Sigmoid colon (tissue), 7 donors: ENCODE measurements around the gene ENPP5. TPM values are rescaled to one million over a fixed set of nuclear protein-coding genes. Genes with fewer than 3 reads are reported as not detected.

ENCODE experiments used
- DNase-seq: peaks from one replicate; pipeline ENCODE4 v3.0.0-alpha.2; 2019
- H3K27ac ChIP-seq, 4 donors: fragments of 200-600 bp; sonication (generic); one replicate each; pipeline ENCODE4 v1.5.1; 2016 to 2019; ENCODE audit warnings: mild to moderate bottlenecking in 1 of 4
- H3K27me3 ChIP-seq, 3 donors: fragments of 200-600 bp; sonication (generic); one replicate each; pipeline ENCODE4 v1.5.1; 2019; ENCODE audit warnings: mild to moderate bottlenecking in 1 of 3
- H3K36me3 ChIP-seq, 4 donors: fragments of 200-600 bp; sonication (generic); one replicate each; pipeline ENCODE4 v1.5.1; 2016 to 2019
- H3K4me1 ChIP-seq, 4 donors: fragments of 200-600 bp; sonication (generic); one replicate each; pipeline ENCODE4 v1.5.1; 2017 to 2019
- H3K4me3 ChIP-seq, 4 donors: fragments of 200-600 bp; sonication (generic); one replicate each; pipeline ENCODE4 v1.5.1; 2017 to 2019; ENCODE audit warnings: mild to moderate bottlenecking in 2 of 4, moderate library complexity in 1 of 4
- H3K9me3 ChIP-seq, 4 donors: fragments of 200-600 bp in 3 of 4; sonication (generic) in 3 of 4; one replicate each; pipeline versions ENCODE4 v1.5.1 to v1.6.1; 2013 to 2019
- CTCF ChIP-seq, 4 experiments: fragments of 450-650 bp in 3 of 4; fragments of 200-600 bp in 1 of 4; IDR thresholded peaks; one replicate each; pipeline ENCODE4 v1.5.1; 2016 to 2019; ENCODE audit warnings: antibody characterized with exemption in 4 of 4, mild to moderate bottlenecking in 3 of 4, moderate library complexity in 2 of 4
- EP300 ChIP-seq, 4 donors: sonication (generic); formaldehyde crosslinking; IDR thresholded peaks; one replicate each; pipeline ENCODE4 v1.6.1; 2017; ENCODE audit warnings: antibody characterized with exemption in 4 of 4
- POLR2A ChIP-seq, 2 donors: fragments of 450-650 bp; IDR thresholded peaks; one replicate each; pipeline ENCODE4 v1.6.1; 2016; ENCODE audit warnings: antibody characterized with exemption in 2 of 2, mild to moderate bottlenecking in 2 of 2, moderate library complexity in 2 of 2
- POLR2AphosphoS5 ChIP-seq, 4 donors: sonication (generic); formaldehyde crosslinking; IDR thresholded peaks; one replicate each; pipeline ENCODE4 v1.6.1; 2017; ENCODE audit warnings: antibody characterized with exemption in 4 of 4
- WGBS, 2 donors: extraction: QIAGEN DNeasy Blood & Tissue Kit; methylation state at CpG; one replicate each; pipeline ENCODE4 v1.1.7; 2013; 5-methylcytosine and 5-hydroxymethylcytosine counted together
- intact Hi-C: fragments of 100-400 bp; cut with DNase I; formaldehyde crosslinking; loops from one replicate; pipeline ENCODE4 v1.15.1; 2023
- polyA plus RNA-seq, 3 donors: library from polyadenylated mRNA; stranded (reverse); fragments of 200-250 nt; gene quantifications; one replicate each; pipeline ENCODE4 v1.2.3, GENCODE V29; 2013
- total RNA-seq, 4 donors: library from RNA; depleted of rRNA; stranded (reverse); fragments of >200 nt; gene quantifications; one replicate each; pipeline ENCODE4 v1.1.0, GENCODE V29; 2016
- donor health status: healthy with polysubstance abuse.
- donor health status: Bipolar disorder and iron deficiency.
- donor health status: healthy.

ENPP5 gene
- total and polyA plus RNA-seq, 7 donors = 0.14 to 1.7 (median 0.60) TPM

GRCh38 chr6:46208303-46208702 lies 37.5 kb upstream of the ENPP5 start:
- Histone ChIP-seq H3K27ac (no peak overlapping the region), H3K36me3 (no peaks in the 10 kb centered on the region), H3K4me3 (no peak overlapping the region), H3K9me3 (no peaks in the 10 kb centered on the region), H3K27me3 (no peaks in the 10 kb centered on the region), H3K4me1 (no peaks in the 10 kb centered on the region)
- intact Hi-C loops = no loop called here
- DNase-seq = no peak
- no peak for TF ChIP-seq CTCF (IDR thresholded peaks at IDR 0.05)
- TF ChIP-seq EP300 (IDR thresholded peaks at IDR 0.05) = no peak
- TF ChIP-seq POLR2A (IDR thresholded peaks at IDR 0.05) = no peak
- no peak for TF ChIP-seq POLR2AphosphoS5 (IDR thresholded peaks at IDR 0.05)

- no peak for TF ChIP-seq EP300 (IDR thresholded peaks at IDR 0.05)
- Histone ChIP-seq H3K9me3 (no peaks in the 10 kb centered on the region), H3K27me3 (no peaks in the 10 kb centered on the region), H3K4me1 (no peaks in the 10 kb centered on the region), H3K36me3 (no peaks in the 10 kb centered on the region), H3K4me3 (no peak overlapping the region), H3K27ac (no peak overlapping the region)
- no peak for DNase-seq
- 92 to 94% methylated on average over 3 of the region's 3 CpGs for WGBS, 2 donors
- intact Hi-C loops = no loop called here
These were observed 36.4 kb upstream of the ENPP5 start for GRCh38 chr6:46207174-46207573.

GRCh38 chr6:46204880-46205650 lies 34.3 kb upstream of the ENPP5 start:
- Histone ChIP-seq H3K9me3 (no peaks in the 10 kb centered on the region), H3K4me3 (no peak overlapping the region), H3K4me1 (no peaks in the 10 kb centered on the region), H3K27ac (no peak overlapping the region), H3K27me3 (no peaks in the 10 kb centered on the region), H3K36me3 (no peaks in the 10 kb centered on the region)
- intact Hi-C loops = no loop called here
- DNase-seq = no peak
- TF ChIP-seq CTCF (IDR thresholded peaks at IDR 0.05) (no peak), POLR2A (IDR thresholded peaks at IDR 0.05) (no peak), EP300 (IDR thresholded peaks at IDR 0.05) (no peak), POLR2AphosphoS5 (IDR thresholded peaks at IDR 0.05) (no peak)
- WGBS, 2 donors = 96 to 97% methylated on average over 29 of the region's 29 CpGs

GRCh38 chr6:46203391-46204177 lies 32.8 kb upstream of the ENPP5 start:
- H3K36me3 ChIP-seq = no peaks in the 10 kb centered on the region
- DNase-seq = no peak
- no peaks in the 10 kb centered on the region for H3K27me3 ChIP-seq
- no peaks in the 10 kb centered on the region for H3K9me3 ChIP-seq
- no peak for TF ChIP-seq EP300 (IDR thresholded peaks at IDR 0.05)
- TF ChIP-seq POLR2AphosphoS5 (IDR thresholded peaks at IDR 0.05) = no peak
- no peak for TF ChIP-seq CTCF (IDR thresholded peaks at IDR 0.05)
- TF ChIP-seq POLR2A (IDR thresholded peaks at IDR 0.05) = no peak
- 57 to 77% methylated on average over 2 of the region's 2 CpGs for WGBS, 2 donors
- H3K4me3 ChIP-seq = no peak overlapping the region
- H3K27ac ChIP-seq = no peak overlapping the region
- intact Hi-C loops = no loop called here
- H3K4me1 ChIP-seq = no peaks in the 10 kb centered on the region

GRCh38 chr6:46201702-46202101 lies 30.9 kb upstream of the ENPP5 start:
- no peaks in the 10 kb centered on the region for H3K27me3 ChIP-seq
- no peaks in the 10 kb centered on the region for H3K4me1 ChIP-seq
- TF ChIP-seq POLR2AphosphoS5 (IDR thresholded peaks at IDR 0.05) (no peak), EP300 (IDR thresholded peaks at IDR 0.05) (no peak), CTCF (IDR thresholded peaks at IDR 0.05) (no peak), POLR2A (IDR thresholded peaks at IDR 0.05) (no peak)
- no peak for DNase-seq
- no peaks in the 10 kb centered on the region for H3K9me3 ChIP-seq
- no peaks in the 10 kb centered on the region for H3K36me3 ChIP-seq
- intact Hi-C loops = no loop called here
- 88 to 92% methylated on average over 4 of the region's 4 CpGs for WGBS, 2 donors
- H3K4me3 ChIP-seq = no peak overlapping the region
- no peak overlapping the region for H3K27ac ChIP-seq
